Vagina (tissue), 2 donors: ENCODE measurements around the gene NXPH1. TPM values are rescaled to one million over a fixed set of nuclear protein-coding genes. Genes with fewer than 3 reads are reported as not detected.

Experiments used
- DNase-seq, 2 donors: peaks; one replicate each; pipeline ENCODE4 v3.0.0-alpha.2; 2017; ENCODE audit errors: extremely low spot score in 2 of 2
- H3K27ac ChIP-seq: fragments of 200-600 bp; sonication (generic); one replicate; pipeline ENCODE4 v1.5.1; 2019
- H3K27me3 ChIP-seq: fragments of 200-600 bp; sonication (generic); one replicate; pipeline ENCODE4 v1.5.1; 2019
- H3K36me3 ChIP-seq, 2 donors: fragments of 200-600 bp; sonication (generic); one replicate each; pipeline ENCODE4 v1.5.1; 2017 to 2019
- H3K4me1 ChIP-seq: fragments of 200-600 bp; sonication (generic); one replicate; pipeline ENCODE4 v1.5.1; 2019
- H3K4me3 ChIP-seq, 2 donors: fragments of 200-600 bp; sonication (generic); 1 replicate in 1 of 2; 2 replicates in 1 of 2; pipeline ENCODE4 v1.5.1; 2016 to 2019
- H3K9me3 ChIP-seq: fragments of 200-600 bp; sonication (generic); one replicate; pipeline ENCODE4 v1.5.1; 2019
- CTCF ChIP-seq, 3 experiments: fragments of 450-650 bp in 2 of 3; fragments of 200-600 bp in 1 of 3; sonication (generic) in 1 of 3; IDR thresholded peaks; one replicate each; pipeline ENCODE4 v1.5.1; 2017 to 2019; ENCODE audit warnings: antibody characterized with exemption in 3 of 3, mild to moderate bottlenecking in 2 of 3, moderate library complexity in 2 of 3
- POLR2A ChIP-seq, 2 donors: fragments of 450-650 bp; IDR thresholded peaks; one replicate each; pipeline ENCODE4 v1.6.1; 2017; ENCODE audit warnings: antibody characterized with exemption in 2 of 2, mild to moderate bottlenecking in 2 of 2, moderate library complexity in 2 of 2
- POLR2AphosphoS5 ChIP-seq, 2 donors: sonication (generic); formaldehyde crosslinking; IDR thresholded peaks; one replicate each; pipeline ENCODE4 v1.9.0; 2017; ENCODE audit warnings: antibody characterized with exemption in 2 of 2, mild to moderate bottlenecking in 2 of 2, low read depth in 1 of 2; ENCODE audit not compliant: insufficient read depth in 1 of 2
- intact Hi-C: fragments of 100-400 bp; cut with DNase I; formaldehyde crosslinking; loops from one replicate; pipeline ENCODE4 v1.15.1; 2023
- total RNA-seq: library from RNA; depleted of rRNA; stranded (reverse); fragments of >200 nt; gene quantifications from one replicate; pipeline ENCODE4 v1.2.3, GENCODE V29; 2016

Gene NXPH1
- 0.25 TPM for total RNA-seq

- intact Hi-C loops = no loop called here
- peaks cover 9% of the 10 kb centered on the region for H3K4me1 ChIP-seq
- H3K27ac ChIP-seq = no peak within 1 kb of the TSS
- H3K4me3 ChIP-seq = peak within 1 kb of the TSS in 1 of 2 donors; percentile 2
- H3K27me3 ChIP-seq = peaks cover 4% of the 10 kb centered on the region
- DNase-seq = no peak
- H3K36me3 ChIP-seq = no peaks in the 10 kb centered on the region
- TF ChIP-seq POLR2A (IDR thresholded peaks at IDR 0.05) = no peak
- TF ChIP-seq CTCF (IDR thresholded peaks at IDR 0.05) = no peak
- TF ChIP-seq POLR2AphosphoS5 (IDR thresholded peaks at IDR 0.05; ENCODE audit: insufficient read depth in 1 of 2, low read depth in 1 of 2) = no peak
- no peaks in the 10 kb centered on the region for H3K9me3 ChIP-seq
Observed at GRCh38 chr7:8433477-8434289, at the start of gene NXPH1. Gene NXPH1, plus strand, starts transcription at chr7:8433609.

GRCh38 chr7:8384901-8385300, 48.5 kb upstream of the NXPH1 start:
- Histone ChIP-seq H3K4me3 (no peak overlapping the region), H3K9me3 (no peaks in the 10 kb centered on the region), H3K36me3 (no peaks in the 10 kb centered on the region), H3K4me1 (no peaks in the 10 kb centered on the region), H3K27ac (no peak overlapping the region), H3K27me3 (no peaks in the 10 kb centered on the region)
- intact Hi-C loops = no loop called here
- TF ChIP-seq POLR2AphosphoS5 (IDR thresholded peaks at IDR 0.05; ENCODE audit: insufficient read depth in 1 of 2, low read depth in 1 of 2) = no peak
- no peak for TF ChIP-seq POLR2A (IDR thresholded peaks at IDR 0.05)
- no peak for TF ChIP-seq CTCF (IDR thresholded peaks at IDR 0.05)
- no peak for DNase-seq

- Histone ChIP-seq H3K27me3 (no peaks in the 10 kb centered on the region), H3K4me3 (no peak overlapping the region), H3K36me3 (no peaks in the 10 kb centered on the region), H3K9me3 (no peaks in the 10 kb centered on the region), H3K27ac (no peak overlapping the region), H3K4me1 (no peaks in the 10 kb centered on the region)
- TF ChIP-seq POLR2AphosphoS5 (IDR thresholded peaks at IDR 0.05; ENCODE audit: insufficient read depth in 1 of 2, low read depth in 1 of 2) (no peak), POLR2A (IDR thresholded peaks at IDR 0.05) (no peak), CTCF (IDR thresholded peaks at IDR 0.05) (no peak)
- intact Hi-C loops = no loop called here
- no peak for DNase-seq
Observed at GRCh38 chr7:8386926-8387550, 46.4 kb upstream of the NXPH1 start.

GRCh38 chr7:8387551-8388256, 45.7 kb upstream of the NXPH1 start:
- no peaks in the 10 kb centered on the region for H3K9me3 ChIP-seq
- intact Hi-C loops = no loop called here

More at GRCh38 chr7:8387551-8388256, 45.7 kb upstream of the NXPH1 start:
- no peak for TF ChIP-seq POLR2AphosphoS5 (IDR thresholded peaks at IDR 0.05; ENCODE audit: insufficient read depth in 1 of 2, low read depth in 1 of 2)
- TF ChIP-seq POLR2A (IDR thresholded peaks at IDR 0.05) = no peak
- TF ChIP-seq CTCF (IDR thresholded peaks at IDR 0.05) = no peak
- Histone ChIP-seq H3K4me3 (no peak overlapping the region), H3K4me1 (no peaks in the 10 kb centered on the region), H3K27me3 (no peaks in the 10 kb centered on the region), H3K27ac (no peak overlapping the region), H3K36me3 (no peaks in the 10 kb centered on the region)
- DNase-seq = no peak
